Suprapubic skin (tissue), 4 donors: ENCODE results near the gene MAK.

Experiments used
- EP300 ChIP-seq: sonication (generic); formaldehyde crosslinking; IDR thresholded peaks from one replicate; pipeline ENCODE4 v1.6.1; 2017; ENCODE audit warnings: antibody characterized with exemption
- POLR2A ChIP-seq, 2 donors: fragments of 450-650 bp; IDR thresholded peaks; one replicate each; pipeline ENCODE4 v1.6.1; 2017; ENCODE audit warnings: antibody characterized with exemption in 2 of 2, mild to moderate bottlenecking in 2 of 2, moderate library complexity in 2 of 2
- POLR2AphosphoS5 ChIP-seq, 3 donors: sonication (generic); formaldehyde crosslinking; IDR thresholded peaks; one replicate each; pipeline ENCODE4 v1.6.1; 2017; ENCODE audit warnings: antibody characterized with exemption in 3 of 3
- TF ChIP-seq, protein P1 (sequence below), 2 donors: fragments of 200-600 bp in 1 of 2; fragments of 450-650 bp in 1 of 2; sonication (generic) in 1 of 2; IDR thresholded peaks; one replicate each; pipeline ENCODE4 v1.5.1; 2016 to 2019; ENCODE audit warnings: antibody characterized with exemption in 2 of 2, mild to moderate bottlenecking in 1 of 2, moderate library complexity in 1 of 2

DNA sequence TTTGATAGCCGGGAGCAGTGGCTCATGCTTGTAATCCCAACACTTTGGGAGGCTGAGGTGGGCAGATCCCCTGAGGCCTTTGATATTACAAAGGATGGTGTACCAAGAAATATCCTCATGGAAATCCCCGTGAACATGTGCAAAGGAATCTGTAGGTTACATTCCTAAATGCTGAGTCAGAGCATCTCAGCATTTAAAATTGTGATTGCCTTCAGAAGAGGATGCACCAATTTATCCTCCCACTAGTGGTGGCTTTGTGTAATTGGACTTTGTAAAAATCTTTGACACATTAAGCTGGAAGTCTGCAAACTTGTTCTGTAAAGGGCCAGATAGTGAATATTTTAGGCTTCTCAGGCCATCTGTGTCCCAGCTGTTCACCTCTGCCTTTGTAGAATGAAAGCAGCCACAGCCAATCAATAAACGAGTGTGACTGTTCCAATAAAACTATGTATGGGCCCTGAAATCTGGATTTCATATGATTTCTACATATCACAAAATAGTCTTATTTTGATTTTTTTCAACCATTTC is 79.0 kb downstream of the MAK start:
- TF ChIP-seq, protein P1, sequence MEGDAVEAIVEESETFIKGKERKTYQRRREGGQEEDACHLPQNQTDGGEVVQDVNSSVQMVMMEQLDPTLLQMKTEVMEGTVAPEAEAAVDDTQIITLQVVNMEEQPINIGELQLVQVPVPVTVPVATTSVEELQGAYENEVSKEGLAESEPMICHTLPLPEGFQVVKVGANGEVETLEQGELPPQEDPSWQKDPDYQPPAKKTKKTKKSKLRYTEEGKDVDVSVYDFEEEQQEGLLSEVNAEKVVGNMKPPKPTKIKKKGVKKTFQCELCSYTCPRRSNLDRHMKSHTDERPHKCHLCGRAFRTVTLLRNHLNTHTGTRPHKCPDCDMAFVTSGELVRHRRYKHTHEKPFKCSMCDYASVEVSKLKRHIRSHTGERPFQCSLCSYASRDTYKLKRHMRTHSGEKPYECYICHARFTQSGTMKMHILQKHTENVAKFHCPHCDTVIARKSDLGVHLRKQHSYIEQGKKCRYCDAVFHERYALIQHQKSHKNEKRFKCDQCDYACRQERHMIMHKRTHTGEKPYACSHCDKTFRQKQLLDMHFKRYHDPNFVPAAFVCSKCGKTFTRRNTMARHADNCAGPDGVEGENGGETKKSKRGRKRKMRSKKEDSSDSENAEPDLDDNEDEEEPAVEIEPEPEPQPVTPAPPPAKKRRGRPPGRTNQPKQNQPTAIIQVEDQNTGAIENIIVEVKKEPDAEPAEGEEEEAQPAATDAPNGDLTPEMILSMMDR (IDR thresholded peaks at IDR 0.05): peak; percentile 14 to 34
- TF ChIP-seq POLR2A (IDR thresholded peaks at IDR 0.05) (no peak), POLR2AphosphoS5 (IDR thresholded peaks at IDR 0.05) (no peak), EP300 (no peak)
